ENCODE data around the gene GSTCD. TPM values are rescaled to one million over a fixed set of nuclear protein-coding genes. Genes with fewer than 3 reads are reported as not detected.
A peak's percentile ranks its signal among the peaks of the same experiment; 100 is the strongest.

Gene GSTCD
- total RNA-seq, 1 experiment from 2014 or later, result 8.8 TPM

- Histone ChIP-seq H3K27me3 (ENCODE audit: control insufficient read depth, insufficient read depth, low read length) (no peaks in the 10 kb centered on the region), H3K36me3 (ENCODE audit: control insufficient read depth, insufficient read depth, low read length) (peaks cover 6% of the 10 kb centered on the region; the same call in 1 of the 2 replicates), H3K9me3 (ENCODE audit: control insufficient read depth, insufficient read depth, low read depth, low read length) (no peaks in the 10 kb centered on the region), H3K27ac (ENCODE audit: low read length) (peak overlapping the region; percentile 29; the same call in 1 of the 2 replicates), H3K4me1 (ENCODE audit: control insufficient read depth, insufficient read depth, low read length) (peaks cover 5% of the 10 kb centered on the region), H3K4me3 (ENCODE audit: low read depth in 2 of 2, low read length in 2 of 2) (peak overlapping the region; percentile 82 to 88; a peak in 3 of 4 replicates)
- in situ Hi-C loops (cut with HindIII; ENCODE audit: low pct_unique_long_range_greater_than_20kb, low sequenced_read_pairs) (no loop called here), intact Hi-C loops (cut with micrococcal nuclease; ENCODE audit: unreplicated experiment) (no loop called here)
- POLR2A ChIA-PET, result interaction anchor here (0.5 kb wide), 1 partner anchor 238 kb away, joined by 4 read pairs; no protein-coding TSS in a partner anchor
- DNase-seq (ENCODE audit: low read depth, low spot score) (no peak), ATAC-seq (no peak)
- CTCF ChIA-PET, result no interaction called here
- TF ChIP-seq POLR2AphosphoS5 (IDR thresholded peaks at IDR 0.05; ENCODE audit: low read depth, low read length) (no peak), SIN3A (IDR thresholded peaks at IDR 0.05; ENCODE audit: borderline replicate concordance, insufficient read depth, low read depth, low read length) (no peak), CTCF (IDR thresholded peaks at IDR 0.05) (no peak), TCF7L2 (IDR thresholded peaks at IDR 0.05; ENCODE audit: low read depth, low read length) (no peak), REST (IDR thresholded peaks at IDR 0.05; ENCODE audit: insufficient read depth in 1 of 2, low read depth in 2 of 2, low read length in 1 of 2) (no peak)
- BruUV-seq (replicated peaks), result no TSS peak
Measured at GRCh38 chr4:105710678-105711077, 2.1 kb downstream of the GSTCD start.

GRCh38 chr4:105712766-105713165, 4.2 kb downstream of the GSTCD start:
- POLR2A ChIA-PET, result no interaction called here
- Histone ChIP-seq H3K4me1 (ENCODE audit: control insufficient read depth, insufficient read depth, low read length) (peaks cover under 1% of the 10 kb centered on the region), H3K27ac (ENCODE audit: low read length) (no peak overlapping the region), H3K36me3 (ENCODE audit: control insufficient read depth, insufficient read depth, low read length) (peaks cover 6% of the 10 kb centered on the region; the same call in 1 of the 2 replicates), H3K4me3 (ENCODE audit: low read depth in 2 of 2, low read length in 2 of 2) (no peak overlapping the region), H3K9me3 (ENCODE audit: control insufficient read depth, insufficient read depth, low read depth, low read length) (no peaks in the 10 kb centered on the region), H3K27me3 (ENCODE audit: control insufficient read depth, insufficient read depth, low read length) (no peaks in the 10 kb centered on the region)
- ATAC-seq (no peak), DNase-seq (ENCODE audit: low read depth, low spot score) (no peak)
- TF ChIP-seq TCF7L2 (IDR thresholded peaks at IDR 0.05; ENCODE audit: low read depth, low read length), result no peak
- TF ChIP-seq SIN3A (IDR thresholded peaks at IDR 0.05; ENCODE audit: borderline replicate concordance, insufficient read depth, low read depth, low read length), result no peak
- TF ChIP-seq CTCF (IDR thresholded peaks at IDR 0.05), result no peak
- no peak for TF ChIP-seq REST (IDR thresholded peaks at IDR 0.05; ENCODE audit: insufficient read depth in 1 of 2, low read depth in 2 of 2, low read length in 1 of 2)
- CTCF ChIA-PET, result no interaction called here
- in situ Hi-C loops (cut with HindIII; ENCODE audit: low pct_unique_long_range_greater_than_20kb, low sequenced_read_pairs), result no loop called here
- BruUV-seq (replicated peaks), result no TSS peak
- intact Hi-C loops (cut with micrococcal nuclease; ENCODE audit: unreplicated experiment), result no loop called here

Data from Panc1 (cell line).